ENCODE measurements around the gene FXYD1.

DNA sequence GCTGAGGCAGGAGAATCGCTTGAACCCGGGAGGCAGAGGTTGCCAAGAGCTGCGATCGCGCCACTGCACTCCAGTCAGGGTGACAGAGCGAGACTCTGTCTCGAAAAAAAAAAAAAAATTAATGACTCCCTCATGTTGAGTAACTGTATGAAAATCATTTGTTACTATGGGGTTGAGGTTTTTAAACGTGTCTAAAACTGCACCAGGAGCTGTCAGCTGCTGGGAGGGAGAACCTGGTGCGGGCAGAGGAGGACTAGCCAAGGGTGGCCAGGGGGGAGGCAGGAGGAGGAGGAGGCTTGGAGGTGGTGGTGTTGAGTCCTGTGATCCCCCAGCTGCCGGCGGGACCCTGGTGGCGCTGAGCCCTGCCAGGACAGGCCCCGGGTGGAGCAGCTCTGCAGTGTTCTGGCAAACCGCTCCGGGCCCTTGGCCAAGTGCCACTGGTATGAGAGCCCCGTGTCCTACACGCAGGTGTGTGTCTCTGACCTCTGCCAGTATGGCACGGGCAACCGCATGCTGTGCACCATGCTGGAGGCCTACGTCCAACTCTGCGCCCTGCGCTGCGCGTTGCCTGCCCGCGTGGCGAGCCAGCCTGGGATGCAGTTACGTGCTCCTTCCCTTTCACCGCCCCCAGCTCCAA lies 40.1 kb upstream of the FXYD1 start:
- TF ChIP-seq CTCF (IDR thresholded peaks at IDR 0.05) (no peak), POLR2AphosphoS5 (IDR thresholded peaks at IDR 0.05) (no peak), POLR2A (IDR thresholded peaks at IDR 0.05) (no peak), EP300 (IDR thresholded peaks at IDR 0.05) (no peak)
